Measurements from ENCODE around the gene HRH2.

The HRH2 gene

DNA sequence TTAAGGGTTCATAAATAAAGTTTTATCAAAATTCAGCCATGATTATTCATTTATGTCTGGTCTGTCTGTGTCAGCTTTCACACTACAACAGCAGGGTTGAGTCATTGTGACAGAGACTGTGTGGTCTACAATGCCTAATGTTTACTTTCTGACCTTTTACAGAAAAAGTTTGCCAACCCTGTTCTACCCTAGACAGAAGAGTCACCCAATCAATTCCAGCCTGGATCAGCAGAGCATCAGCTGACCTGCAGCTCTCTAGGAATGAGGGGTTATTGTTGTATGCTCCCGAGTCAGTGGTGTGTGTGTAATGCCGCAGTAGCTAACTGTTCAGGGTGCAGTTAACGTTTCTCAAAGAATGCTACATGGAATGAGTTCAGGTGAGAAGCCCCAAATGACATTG, 87.3 kb downstream of the HRH2 start:
- Histone ChIP-seq H3K9me2 (replicated peaks; ENCODE audit: control insufficient read depth, low read length) (no peaks in the 10 kb centered on the region), H3K27ac (ENCODE audit: low read depth, low read length) (no peak overlapping the region), H3K27me3 (ENCODE audit: control insufficient read depth, low read length) (peaks cover 28% of the 10 kb centered on the region), H3K4me1 (ENCODE audit: control insufficient read depth, low read length) (peaks cover 7% of the 10 kb centered on the region), H4K20me1 (ENCODE audit: control insufficient read depth, insufficient read depth, low read depth, low read length) (no peaks in the 10 kb centered on the region), H3K36me3 (ENCODE audit: control insufficient read depth, low read length) (no peaks in the 10 kb centered on the region), H3K9me3 (ENCODE audit: control insufficient read depth, insufficient read depth, low read length) (no peaks in the 10 kb centered on the region), H3K4me2 (ENCODE audit: low read length) (no peak overlapping the region), H3K4me3 (ENCODE audit: low read length) (no peak overlapping the region), H3K79me2 (ENCODE audit: control insufficient read depth, low read length) (no peaks in the 10 kb centered on the region), H3F3A (ENCODE audit: control insufficient read depth, insufficient read depth) (no peaks in the 10 kb centered on the region)
- TF ChIP-seq, protein P1, sequence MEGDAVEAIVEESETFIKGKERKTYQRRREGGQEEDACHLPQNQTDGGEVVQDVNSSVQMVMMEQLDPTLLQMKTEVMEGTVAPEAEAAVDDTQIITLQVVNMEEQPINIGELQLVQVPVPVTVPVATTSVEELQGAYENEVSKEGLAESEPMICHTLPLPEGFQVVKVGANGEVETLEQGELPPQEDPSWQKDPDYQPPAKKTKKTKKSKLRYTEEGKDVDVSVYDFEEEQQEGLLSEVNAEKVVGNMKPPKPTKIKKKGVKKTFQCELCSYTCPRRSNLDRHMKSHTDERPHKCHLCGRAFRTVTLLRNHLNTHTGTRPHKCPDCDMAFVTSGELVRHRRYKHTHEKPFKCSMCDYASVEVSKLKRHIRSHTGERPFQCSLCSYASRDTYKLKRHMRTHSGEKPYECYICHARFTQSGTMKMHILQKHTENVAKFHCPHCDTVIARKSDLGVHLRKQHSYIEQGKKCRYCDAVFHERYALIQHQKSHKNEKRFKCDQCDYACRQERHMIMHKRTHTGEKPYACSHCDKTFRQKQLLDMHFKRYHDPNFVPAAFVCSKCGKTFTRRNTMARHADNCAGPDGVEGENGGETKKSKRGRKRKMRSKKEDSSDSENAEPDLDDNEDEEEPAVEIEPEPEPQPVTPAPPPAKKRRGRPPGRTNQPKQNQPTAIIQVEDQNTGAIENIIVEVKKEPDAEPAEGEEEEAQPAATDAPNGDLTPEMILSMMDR (IDR thresholded peaks at IDR 0.05; ENCODE audit: low read depth, low read length, poor library complexity, severe bottlenecking) = no peak
- no peak for TF ChIP-seq EZH2phosphoT487 (IDR thresholded peaks at IDR 0.05; ENCODE audit: borderline replicate concordance, low read length)

GRCh38 chr5:175746851-175747250, 89.0 kb downstream of the HRH2 start:
- Histone ChIP-seq H3K27me3 (ENCODE audit: control insufficient read depth, low read length) (peaks cover 34% of the 10 kb centered on the region), H4K20me1 (ENCODE audit: control insufficient read depth, insufficient read depth, low read depth, low read length) (no peaks in the 10 kb centered on the region), H3K27ac (ENCODE audit: low read depth, low read length) (no peak overlapping the region), H3K9me3 (ENCODE audit: control insufficient read depth, insufficient read depth, low read length) (no peaks in the 10 kb centered on the region), H3F3A (ENCODE audit: control insufficient read depth, insufficient read depth) (no peaks in the 10 kb centered on the region), H3K36me3 (ENCODE audit: control insufficient read depth, low read length) (no peaks in the 10 kb centered on the region), H3K79me2 (ENCODE audit: control insufficient read depth, low read length) (no peaks in the 10 kb centered on the region), H3K4me1 (ENCODE audit: control insufficient read depth, low read length) (peaks cover 7% of the 10 kb centered on the region), H3K9me2 (replicated peaks; ENCODE audit: control insufficient read depth, low read length) (no peaks in the 10 kb centered on the region), H3K4me3 (ENCODE audit: low read length) (peak overlapping the region; percentile 29), H3K4me2 (ENCODE audit: low read length) (peak overlapping the region; percentile 49)
- TF ChIP-seq EZH2phosphoT487 (IDR thresholded peaks at IDR 0.05; ENCODE audit: borderline replicate concordance, low read length) = no peak
- TF ChIP-seq, protein P1 (IDR thresholded peaks at IDR 0.05; ENCODE audit: low read depth, low read length, poor library complexity, severe bottlenecking) = no peak

DNA sequence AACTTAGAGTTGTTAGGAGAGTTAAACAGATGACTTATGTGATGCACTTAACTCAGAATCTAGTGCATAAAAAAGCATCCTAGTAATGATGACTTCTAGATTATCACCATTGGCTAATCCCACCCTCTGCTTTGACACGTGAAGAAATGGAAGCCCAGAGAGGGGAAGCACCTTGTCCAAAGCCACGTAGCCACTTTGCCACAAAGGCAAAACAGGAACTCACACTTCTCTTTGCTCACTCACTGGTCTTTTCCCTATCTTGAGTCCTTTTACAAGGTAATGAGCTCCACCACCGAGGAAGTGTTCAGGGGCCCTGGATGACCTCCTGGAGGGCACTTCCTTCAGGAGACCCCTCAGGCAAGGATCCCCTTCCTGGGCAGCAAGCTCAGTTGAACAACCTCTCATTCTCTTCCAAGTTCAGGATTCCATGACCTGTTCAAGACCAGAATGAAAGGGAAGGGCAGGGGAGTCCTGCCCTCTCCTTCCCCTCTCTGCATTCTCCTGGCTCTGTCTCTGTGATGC, 89.7 kb downstream of the HRH2 start:
- no peak overlapping the region for H3K27ac ChIP-seq (ENCODE audit: low read depth, low read length)
- TF ChIP-seq, protein P1 (IDR thresholded peaks at IDR 0.05; ENCODE audit: low read depth, low read length, poor library complexity, severe bottlenecking) = no peak
- no peak for TF ChIP-seq EZH2phosphoT487 (IDR thresholded peaks at IDR 0.05; ENCODE audit: borderline replicate concordance, low read length)
- H3K4me2 ChIP-seq (ENCODE audit: low read length) = no peak overlapping the region; the same call in 1 of the 2 replicates
- no peaks in the 10 kb centered on the region for H3F3A ChIP-seq (ENCODE audit: control insufficient read depth, insufficient read depth)
- H3K4me3 ChIP-seq (ENCODE audit: low read length) = 0 out of 2 replicates have a peak overlapping the region, but pooled peaks have one; percentile 29
- no peaks in the 10 kb centered on the region for H3K9me3 ChIP-seq (ENCODE audit: control insufficient read depth, insufficient read depth, low read length)
- no peaks in the 10 kb centered on the region for H3K79me2 ChIP-seq (ENCODE audit: control insufficient read depth, low read length)
- no peaks in the 10 kb centered on the region for H3K9me2 ChIP-seq (replicated peaks; ENCODE audit: control insufficient read depth, low read length)
- H3K4me1 ChIP-seq (ENCODE audit: control insufficient read depth, low read length) = peaks cover 7% of the 10 kb centered on the region
- H4K20me1 ChIP-seq (ENCODE audit: control insufficient read depth, insufficient read depth, low read depth, low read length) = no peaks in the 10 kb centered on the region
- peaks cover 34% of the 10 kb centered on the region for H3K27me3 ChIP-seq (ENCODE audit: control insufficient read depth, low read length)
- H3K36me3 ChIP-seq (ENCODE audit: control insufficient read depth, low read length) = no peaks in the 10 kb centered on the region
